T-cell (primary cell): ENCODE measurements around the gene DNAAF5. TPM values are rescaled to one million over a fixed set of nuclear protein-coding genes. Genes with fewer than 3 reads are reported as not detected.

Source experiments
- ATAC-seq, 4 experiments: fragments of 200-7000 bp in 3 of 4; fragments of 150-1000 bp in 1 of 4; cut with Tn5 transposase; replicated peaks in 1 of 4; 1 replicate in 3 of 4; 2 replicates in 1 of 4; pipeline ENCODE4 v1.10.0; 2021; ENCODE audit warnings: moderate library complexity in 3 of 4, mild to moderate bottlenecking in 2 of 4, moderate number of reproducible peaks in 1 of 4
- CTCF ChIA-PET, 2 donors: fragments of 300-600 bp; sonication (Branson Sonifier 250); formaldehyde crosslinking; loops; one replicate each; lab custom pipeline; 2022; ENCODE audit warnings: antibody characterized with exemption in 2 of 2; lab: Charles Lee
- POLR2A ChIA-PET, 2 donors: fragments of 300-600 bp; sonication (Branson Sonifier 250); formaldehyde crosslinking; loops; one replicate each; lab custom pipeline; 2022; ENCODE audit warnings: antibody characterized with exemption in 2 of 2; lab: Charles Lee
- DNase-seq, 35 experiments: peaks; one replicate each; pipeline versions ENCODE4 v3.0.0 to v3.0.0-alpha.2; 2013 to 2023
- H3K27ac ChIP-seq: one replicate; pipeline ENCODE4 v1.5.1; 2013; ENCODE audit warnings: low read length
- H3K27me3 ChIP-seq, 2 experiments: replicated peaks in 1 of 2; 1 replicate in 1 of 2; 2 replicates in 1 of 2; pipeline versions ENCODE4 v1.6.1 to v1.7.0; 2013; ENCODE audit warnings: low read length in 1 of 2, mixed read lengths in 1 of 2; ENCODE audit not compliant: control insufficient read depth in 2 of 2, insufficient read depth in 2 of 2; ENCODE audit errors: extremely low read depth in 1 of 2
- H3K36me3 ChIP-seq, 2 donors: 1 replicate in 1 of 2; 2 replicates in 1 of 2; pipeline versions ENCODE4 v1.6.1 to v1.7.0; 2013; ENCODE audit warnings: low read length in 1 of 2; ENCODE audit not compliant: control insufficient read depth in 2 of 2, insufficient read depth in 1 of 2; ENCODE audit errors: extremely low read depth in 1 of 2
- H3K4me1 ChIP-seq, 2 experiments: 1 replicate in 1 of 2; 2 replicates in 1 of 2; pipeline versions ENCODE4 v1.6.1 to v1.7.0; 2013; ENCODE audit warnings: low read length in 2 of 2, mixed read lengths in 1 of 2; ENCODE audit not compliant: insufficient read depth in 2 of 2, control insufficient read depth in 1 of 2; ENCODE audit errors: extremely low read depth in 1 of 2
- H3K4me3 ChIP-seq, 2 donors: 1 replicate in 1 of 2; 2 replicates in 1 of 2; pipeline versions ENCODE4 v1.5.1 to v1.7.0; 2013; ENCODE audit warnings: mild to moderate bottlenecking in 2 of 2, low read length in 1 of 2, moderate library complexity in 1 of 2; ENCODE audit not compliant: control insufficient read depth in 1 of 2; ENCODE audit errors: extremely low read depth in 1 of 2
- H3K9me3 ChIP-seq: 2 replicates; pipeline ENCODE4 v1.7.0; 2013
- H3K27ac Mint-ChIP-seq, 2 donors: one replicate each; pipeline ENCODE4 v1.8.0; 2020 to 2021; ENCODE audit warnings: mild to moderate bottlenecking in 2 of 2, mixed read lengths in 2 of 2
- H3K27me3 Mint-ChIP-seq, 2 donors: one replicate each; pipeline ENCODE4 v1.8.0; 2021 to 2022; ENCODE audit warnings: mixed read lengths in 2 of 2
- H3K36me3 Mint-ChIP-seq: one replicate; pipeline ENCODE4 v1.8.0; 2021; ENCODE audit warnings: mixed read lengths
- H3K4me1 Mint-ChIP-seq, 3 donors: one replicate each; pipeline ENCODE4 v1.8.0; 2020 to 2022; ENCODE audit warnings: mixed read lengths in 3 of 3, mild to moderate bottlenecking in 1 of 3
- H3K4me3 Mint-ChIP-seq, 3 donors: one replicate each; pipeline ENCODE4 v1.8.0; 2020 to 2022; ENCODE audit warnings: mild to moderate bottlenecking in 3 of 3, mixed read lengths in 3 of 3, moderate library complexity in 3 of 3
- H3K9me3 Mint-ChIP-seq, 3 donors: one replicate each; pipeline ENCODE4 v1.8.0; 2020 to 2022; ENCODE audit warnings: mixed read lengths in 3 of 3
- WGBS: methylation state at CpG from one replicate; pipeline ENCODE4 v1.1.5; 2013; ENCODE audit warnings: missing lambda C conversion rate; ENCODE audit not compliant: insufficient coverage; 5-methylcytosine and 5-hydroxymethylcytosine counted together
- total RNA-seq, 35 experiments: library from RNA in 6 of 35; stranded (reverse) in 6 of 35; fragments of 120-200 nt in 1 of 35; gene quantifications; one replicate each; pipeline versions ENCODE4 v1.2.1 to v1.2.4 and lab custom pipeline; 2013 to 2026

Gene DNAAF5
- total RNA-seq, 5 donors from 2014 or later (not counting 1 experiment from before 2014, with no cell fraction given): 12.8 to 21.4 (median 17.1) TPM

DNA sequence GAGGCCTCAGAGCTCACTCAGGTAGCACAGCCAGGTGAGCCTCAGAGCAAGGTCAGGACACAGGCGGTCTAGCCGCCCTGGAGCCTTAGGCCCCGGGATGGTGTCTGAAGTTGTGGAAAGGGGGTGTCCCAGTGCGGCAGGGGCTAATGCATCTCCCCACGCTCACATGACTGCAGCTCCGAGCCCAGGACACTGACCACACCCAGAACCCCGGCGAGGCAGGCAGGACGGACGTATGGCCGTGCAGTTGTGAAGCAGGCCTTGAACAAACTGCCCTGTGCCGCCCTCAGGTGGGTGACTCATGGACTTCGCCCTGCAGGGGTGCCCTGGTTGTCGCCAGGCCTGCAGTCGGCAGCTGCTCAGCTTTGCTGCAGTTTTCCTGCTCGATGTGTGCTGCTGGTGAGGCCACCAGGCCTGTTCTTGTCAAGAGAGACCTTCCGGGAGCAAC is 5.6 kb downstream of the DNAAF5 start:
- DNase-seq: peak in 10 of 35 experiments; percentile 15 to 46 (median 27)

DNA sequence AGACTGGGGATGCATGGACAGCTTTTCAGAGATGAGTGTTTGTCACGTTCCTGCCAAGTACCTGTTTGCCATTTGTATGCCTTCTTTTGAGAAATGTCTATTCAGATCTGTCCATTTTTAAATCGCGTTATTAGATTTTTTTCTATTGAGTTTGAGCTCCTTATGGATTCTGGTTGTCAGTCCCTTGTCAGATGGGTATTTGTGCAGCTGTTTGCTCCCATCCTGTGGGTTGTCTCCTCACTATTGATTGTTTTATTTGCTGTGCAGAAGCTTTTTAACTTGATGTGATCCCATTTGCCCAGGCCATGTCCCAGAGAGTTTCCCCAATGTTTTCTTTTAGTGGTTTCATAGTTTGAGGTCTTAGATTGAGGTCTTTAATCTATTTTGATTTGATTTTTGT is 6.1 kb downstream of the DNAAF5 start:
- ChIA-PET POLR2A (no interaction called here), CTCF (no interaction called here)
- whole genome bisulfite sequencing: 94% methylated on average over 3 of the region's 3 CpGs
- H3K27me3 Mint-ChIP-seq: no peaks in the 10 kb centered on the region
- no peak overlapping the region for H3K27ac ChIP-seq
- DNase-seq (no peak), ATAC-seq (no peak)
- H3K36me3 ChIP-seq: peaks cover 4 to 8% of the 10 kb centered on the region in 2 donors
- H3K36me3 Mint-ChIP-seq: peaks cover 7% of the 10 kb centered on the region
- H3K27me3 ChIP-seq: no peaks in the 10 kb centered on the region
- H3K4me3 ChIP-seq: no peak overlapping the region
- no peak overlapping the region for H3K4me3 Mint-ChIP-seq
- H3K27ac Mint-ChIP-seq: peak overlapping the region in 1 of 2 donors; percentile 61
- H3K9me3 Mint-ChIP-seq: no peaks in the 10 kb centered on the region
- peaks cover 16 to 21% (median 17%) of the 10 kb centered on the region in 3 donors for H3K4me1 Mint-ChIP-seq
- peaks cover 2 to 12% of the 10 kb centered on the region in 2 experiments for H3K4me1 ChIP-seq
- peaks cover 7% of the 10 kb centered on the region for H3K9me3 ChIP-seq

More for the DNA sequence above, 5.6 kb downstream of the DNAAF5 start:
- WGBS: 92% methylated on average over 14 of the region's 17 CpGs
- peaks cover 2 to 14% of the 10 kb centered on the region in 2 experiments for H3K4me1 ChIP-seq
- H3K27ac Mint-ChIP-seq: no peak overlapping the region
- H3K4me3 Mint-ChIP-seq: no peak overlapping the region
- H3K27me3 ChIP-seq: no peaks in the 10 kb centered on the region
- H3K27ac ChIP-seq: no peak overlapping the region
- peaks cover 7% of the 10 kb centered on the region for H3K9me3 ChIP-seq
- H3K9me3 Mint-ChIP-seq: no peaks in the 10 kb centered on the region
- H3K4me3 ChIP-seq: no peak overlapping the region
- H3K27me3 Mint-ChIP-seq: no peaks in the 10 kb centered on the region
- ATAC-seq: peak in 2 of 4 experiments; percentile 38 to 43
- ChIA-PET POLR2A (no interaction called here), CTCF (no interaction called here)
- H3K4me1 Mint-ChIP-seq: peaks cover 14 to 23% (median 14%) of the 10 kb centered on the region in 3 donors
- peaks cover 4 to 8% of the 10 kb centered on the region in 2 donors for H3K36me3 ChIP-seq
- H3K36me3 Mint-ChIP-seq: peaks cover 7% of the 10 kb centered on the region

DNA sequence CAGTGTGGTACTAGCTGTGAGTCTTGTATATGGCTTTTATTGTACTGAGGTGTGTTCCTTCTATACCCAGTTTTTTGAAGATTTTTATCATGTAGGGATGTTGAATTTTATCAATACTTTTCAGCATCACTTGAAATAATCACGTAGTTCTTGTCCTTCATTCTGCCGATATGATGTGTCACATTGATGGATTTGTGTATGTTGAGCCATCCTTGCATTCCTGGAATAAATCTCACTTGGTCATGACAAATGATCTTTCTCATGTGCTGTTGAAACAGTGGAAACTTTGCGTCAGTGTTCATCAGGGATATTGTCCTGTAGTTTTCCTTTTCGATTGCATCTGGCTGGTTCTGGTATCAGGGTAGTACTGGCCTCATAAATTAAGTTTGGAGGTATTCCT is 7.7 kb downstream of the DNAAF5 start:
- Histone ChIP-seq H3K36me3 (peaks cover 4 to 8% of the 10 kb centered on the region in 2 donors), H3K27me3 (no peaks in the 10 kb centered on the region), H3K4me1 (no peaks in the 10 kb centered on the region), H3K4me3 (no peak overlapping the region), H3K27ac (no peak overlapping the region), H3K9me3 (peaks cover 7% of the 10 kb centered on the region)
- no peaks in the 10 kb centered on the region for H3K9me3 Mint-ChIP-seq
- POLR2A ChIA-PET: no interaction called here
- DNase-seq (no peak), ATAC-seq (no peak)
- WGBS: 100% methylated on average over 1 of the region's 4 CpGs
- no peak overlapping the region for H3K4me3 Mint-ChIP-seq
- H3K36me3 Mint-ChIP-seq: peaks cover 17% of the 10 kb centered on the region
- no peak overlapping the region for H3K27ac Mint-ChIP-seq
- CTCF ChIA-PET: no interaction called here
- peaks cover 12 to 15% (median 13%) of the 10 kb centered on the region in 3 donors for H3K4me1 Mint-ChIP-seq
- no peaks in the 10 kb centered on the region for H3K27me3 Mint-ChIP-seq

DNA sequence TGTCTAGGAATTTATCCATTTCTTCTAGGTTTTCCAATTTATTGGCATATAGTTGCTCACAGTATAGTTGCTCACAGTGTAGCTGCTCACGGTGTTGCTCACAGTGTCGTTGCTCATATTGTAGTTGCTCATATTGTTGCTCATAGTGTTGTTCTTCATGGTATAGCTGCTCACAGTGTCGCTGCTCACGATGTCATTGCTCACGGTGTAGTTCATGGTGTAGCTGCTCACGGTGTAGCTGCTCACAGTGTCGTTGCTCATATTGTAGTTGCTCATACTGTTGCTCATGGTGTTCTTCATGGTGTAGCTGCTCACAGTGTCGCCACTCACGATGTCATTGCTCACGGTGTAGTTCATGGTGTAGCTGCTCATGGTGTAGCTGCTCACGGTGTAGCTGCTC is 8.3 kb downstream of the DNAAF5 start:
- no peaks in the 10 kb centered on the region for H3K27me3 Mint-ChIP-seq
- no peak for ATAC-seq
- CTCF ChIA-PET: no interaction called here

DNA sequence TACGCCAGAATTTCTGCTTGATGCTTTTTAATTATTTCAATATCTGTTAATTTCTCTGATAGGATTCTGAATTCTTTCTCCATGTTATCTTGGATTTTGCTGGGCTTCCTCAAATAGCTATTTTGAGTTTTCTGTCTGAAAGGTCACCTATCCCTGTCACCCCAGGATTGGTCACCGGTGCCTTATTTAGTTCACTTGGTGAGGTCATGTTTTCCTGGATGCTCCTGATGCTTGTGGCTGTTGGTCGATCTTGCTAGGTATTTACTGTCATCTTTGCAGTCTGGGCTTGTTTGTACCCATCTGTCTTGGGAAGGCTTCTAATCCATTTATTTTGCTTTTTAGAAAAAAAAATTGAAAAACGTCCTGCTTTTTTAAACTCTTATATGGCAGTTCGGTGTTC is 11.7 kb downstream of the DNAAF5 start:
- Mint-ChIP-seq H3K9me3 (no peaks in the 10 kb centered on the region), H3K4me1 (peaks cover under 1 to 11% (median 9%) of the 10 kb centered on the region in 3 donors), H3K27me3 (no peaks in the 10 kb centered on the region), H3K36me3 (peaks cover 29% of the 10 kb centered on the region), H3K27ac (no peak overlapping the region), H3K4me3 (no peak overlapping the region)
- ChIA-PET CTCF (no interaction called here), POLR2A (no interaction called here)
- Histone ChIP-seq H3K4me3 (no peak overlapping the region), H3K27me3 (no peaks in the 10 kb centered on the region), H3K27ac (no peak overlapping the region), H3K36me3 (peaks cover 12 to 27% of the 10 kb centered on the region in 2 donors), H3K4me1 (no peaks in the 10 kb centered on the region), H3K9me3 (peaks cover 7% of the 10 kb centered on the region)
- ATAC-seq: no peak
- WGBS: 100% methylated on average over 1 of the region's 5 CpGs
- no peak for DNase-seq

More for the DNA sequence above, 8.3 kb downstream of the DNAAF5 start:
- peaks cover 6 to 9% of the 10 kb centered on the region in 2 donors for H3K36me3 ChIP-seq
- Mint-ChIP-seq H3K9me3 (no peaks in the 10 kb centered on the region), H3K36me3 (peaks cover 16% of the 10 kb centered on the region), H3K4me1 (peaks cover 11 to 15% (median 12%) of the 10 kb centered on the region in 3 donors), H3K4me3 (no peak overlapping the region), H3K27ac (no peak overlapping the region)
- H3K4me1 ChIP-seq: no peaks in the 10 kb centered on the region
- no peaks in the 10 kb centered on the region for H3K27me3 ChIP-seq
- no peak for DNase-seq
- POLR2A ChIA-PET: no interaction called here
- WGBS: 97% methylated on average over 11 of the region's 11 CpGs
- H3K9me3 ChIP-seq: peaks cover 7% of the 10 kb centered on the region
- H3K4me3 ChIP-seq: no peak overlapping the region
- no peak overlapping the region for H3K27ac ChIP-seq

DNA sequence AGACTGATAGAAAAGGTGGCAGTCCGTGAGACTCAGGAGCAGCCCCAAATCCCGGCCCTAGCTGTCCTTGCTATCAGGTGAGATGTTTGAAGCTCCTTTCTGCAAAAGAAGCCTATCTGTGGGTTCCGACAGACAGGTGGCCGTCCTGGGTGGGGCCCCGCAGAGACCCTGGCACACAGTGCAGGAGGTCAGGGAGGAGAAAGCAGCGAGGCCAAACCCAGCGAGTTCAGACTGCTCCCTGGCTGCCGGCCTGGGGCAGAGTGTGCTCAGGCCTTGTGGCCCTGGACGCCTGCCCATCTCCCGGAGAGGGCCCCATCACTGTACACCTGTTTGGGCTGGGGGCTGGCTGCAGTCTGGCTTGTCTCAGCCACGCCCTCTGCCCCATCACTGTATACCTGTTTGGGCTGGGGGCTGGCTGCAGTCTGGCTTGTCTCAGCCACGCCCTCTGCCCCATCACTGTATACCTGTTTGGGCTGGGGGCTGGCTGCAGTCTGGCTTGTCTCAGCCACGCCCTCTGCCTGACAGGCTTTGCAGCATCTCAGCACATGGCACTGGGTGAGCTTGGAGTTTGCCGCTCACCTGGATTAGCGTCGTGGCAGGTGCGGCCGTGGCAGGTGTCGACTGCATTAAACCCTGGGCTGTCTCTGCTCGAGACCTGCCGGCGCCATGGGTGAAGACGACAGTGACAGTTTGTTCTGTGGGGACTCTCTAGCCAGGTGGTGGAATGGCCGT is 12.4 kb downstream of the DNAAF5 start:
- no peaks in the 10 kb centered on the region for H3K9me3 Mint-ChIP-seq
- H3K27ac ChIP-seq: no peak overlapping the region
- ChIA-PET CTCF (no interaction called here), POLR2A (no interaction called here)
- peaks cover 12 to 27% of the 10 kb centered on the region in 2 donors for H3K36me3 ChIP-seq
- peaks cover 7% of the 10 kb centered on the region for H3K9me3 ChIP-seq
- H3K36me3 Mint-ChIP-seq: peaks cover 31% of the 10 kb centered on the region
- ATAC-seq (no peak), DNase-seq (no peak)
- H3K27ac Mint-ChIP-seq: no peak overlapping the region
- no peak overlapping the region for H3K4me3 Mint-ChIP-seq
- no peak overlapping the region for H3K4me3 ChIP-seq
- H3K4me1 Mint-ChIP-seq: peaks cover 0 to 11% (median 9%) of the 10 kb centered on the region in 3 donors
- H3K27me3 ChIP-seq: no peaks in the 10 kb centered on the region
- WGBS: 96% methylated on average over 21 of the region's 24 CpGs
- H3K27me3 Mint-ChIP-seq: no peaks in the 10 kb centered on the region
- H3K4me1 ChIP-seq: no peaks in the 10 kb centered on the region
